AG04450 (cell line): ENCODE data around the gene FEM1A. TPM values are rescaled to one million over a fixed set of nuclear protein-coding genes. Genes with fewer than 3 reads are reported as not detected.

Experiments used
- CTCF ChIA-PET: fragments of 300-600, 350-600 bp; formaldehyde crosslinking; extraction: SDS; loops from one replicate; lab custom pipeline; 2022; ENCODE audit warnings: antibody characterized with exemption, inconsistent platforms; lab: Charles Lee
- POLR2A ChIA-PET: fragments of 350-600 bp; formaldehyde crosslinking; extraction: SDS; loops from one replicate; lab custom pipeline; 2021; ENCODE audit warnings: antibody characterized with exemption, inconsistent platforms; lab: Yijun Ruan, JAX
- DNase-seq: peaks from one replicate; pipeline ENCODE4 v3.0.0-alpha.2; 2011; ENCODE audit warnings: low read depth, low spot score
- H3K27ac ChIP-seq: one replicate; pipeline ENCODE4 v1.5.1; 2012; ENCODE audit warnings: low read depth, low read length, control low read depth
- H3K27me3 ChIP-seq: one replicate; pipeline ENCODE4 v1.6.0; 2012; ENCODE audit warnings: low read length; ENCODE audit not compliant: control insufficient read depth, insufficient read depth
- H3K4me3 ChIP-seq: 2 replicates; pipeline ENCODE4 v1.5.1; 2011; ENCODE audit warnings: mild to moderate bottlenecking, low read depth, low read length, control low read depth
- H3K9me3 ChIP-seq: 2 replicates; pipeline ENCODE4 v1.5.1; 2012; ENCODE audit warnings: low read length; ENCODE audit not compliant: control insufficient read depth, insufficient read depth
- CTCF ChIP-seq: IDR thresholded peaks from 2 replicates; pipeline ENCODE4 v1.5.1; 2011; ENCODE audit warnings: low read depth, low read length, control low read depth, inconsistent platforms
- polyA plus RNA-seq: library from polyadenylated mRNA; depleted of rRNA; stranded (reverse); fragments of >200 nt; gene quantifications from 2 replicates; pipeline ENCODE4 v1.2.3, GENCODE V29; 2011

FEM1A gene
- polyA plus RNA-seq, 1 experiment: 3.0 TPM

GRCh38 chr19:4745986-4746385 is 45.5 kb upstream of the FEM1A start:
- POLR2A ChIA-PET: interaction anchor here (0.7 kb wide), 1 partner anchor 37 kb away, joined by 9 read pairs; no protein-coding TSS in a partner anchor
- TF ChIP-seq CTCF: no peak
- CTCF ChIA-PET: interaction anchor here (1.8 kb wide), 1 partner anchor 45 kb away, joined by 5 read pairs; the partner anchor contains the start of gene FEM1A
- H3K9me3 ChIP-seq: peaks cover 4% of the 10 kb centered on the region; the same call in 1 of the 2 replicates
- H3K27me3 ChIP-seq: peaks cover 13% of the 10 kb centered on the region
- H3K27ac ChIP-seq: no peak overlapping the region
- DNase-seq: no peak
- H3K4me3 ChIP-seq: no peak overlapping the region

GRCh38 chr19:4748185-4748584 is 43.3 kb upstream of the FEM1A start:
- peaks cover 4% of the 10 kb centered on the region; the same call in 1 of the 2 replicates for H3K9me3 ChIP-seq
- TF ChIP-seq CTCF: no peak
- H3K27ac ChIP-seq: no peak overlapping the region
- no peak overlapping the region for H3K4me3 ChIP-seq
- ChIA-PET CTCF (interaction anchor here (0.6 kb wide), 1 partner anchor 17 kb away, joined by 3 read pairs; no protein-coding TSS in a partner anchor), POLR2A (no interaction called here)
- DNase-seq: no peak
- peaks cover 10% of the 10 kb centered on the region for H3K27me3 ChIP-seq

GRCh38 chr19:4748589-4748988 is 42.9 kb upstream of the FEM1A start:
- POLR2A ChIA-PET: no interaction called here
- no peak for TF ChIP-seq CTCF
- CTCF ChIA-PET: interaction anchor here (0.6 kb wide), 1 partner anchor 18 kb away, joined by 3 read pairs; no protein-coding TSS in a partner anchor
- H3K27ac ChIP-seq: no peak overlapping the region
- no peak for DNase-seq
- no peak overlapping the region for H3K4me3 ChIP-seq
- peaks cover 10% of the 10 kb centered on the region for H3K27me3 ChIP-seq
- peaks cover 4% of the 10 kb centered on the region; the same call in 1 of the 2 replicates for H3K9me3 ChIP-seq

GRCh38 chr19:4749870-4750590 is 41.5 kb upstream of the FEM1A start:
- no peak for TF ChIP-seq CTCF
- CTCF ChIA-PET: no interaction called here
- POLR2A ChIA-PET: interaction anchor here (0.7 kb wide), 1 partner anchor 107 kb away, joined by 6 read pairs; no protein-coding TSS in a partner anchor
- no peak for DNase-seq
- Histone ChIP-seq H3K27ac (no peak overlapping the region), H3K27me3 (peaks cover 10% of the 10 kb centered on the region), H3K4me3 (no peak overlapping the region), H3K9me3 (peaks cover 4% of the 10 kb centered on the region; the same call in 1 of the 2 replicates)

- Histone ChIP-seq H3K27me3 (peaks cover 2% of the 10 kb centered on the region), H3K27ac (no peak overlapping the region), H3K4me3 (no peak overlapping the region), H3K9me3 (no peaks in the 10 kb centered on the region)
- TF ChIP-seq CTCF: no peak
- no peak for DNase-seq
- CTCF ChIA-PET: no interaction called here
- POLR2A ChIA-PET: no interaction called here
Measured at GRCh38 chr19:4754248-4754647, 37.3 kb upstream of the FEM1A start.
